ENCODE data around the gene DAGLB.

- TF ChIP-seq CTCF (IDR thresholded peaks at IDR 0.05), result no peak
- TF ChIP-seq POLR2A (IDR thresholded peaks at IDR 0.05), result no peak
Measured at GRCh38 chr7:6438427-6438826, 9.3 kb downstream of the DAGLB start.
